MM.1S (cell line): ENCODE measurements around the gene ACSS1.

Experiments used
- EZH2 ChIP-seq: fragments of 300-600 bp; sonication (generic); optimal IDR thresholded peaks from 2 replicates; pipeline ENCODE3; 2017; ENCODE audit warnings: low read depth, mild to moderate bottlenecking, antibody characterized with exemption, low read length, mixed read lengths
- EZH2phosphoT487 ChIP-seq: fragments of 300-600 bp; sonication (generic); IDR thresholded peaks from 2 replicates; pipeline ENCODE4 v1.6.1; 2018; ENCODE audit warnings: antibody characterized with exemption, low read length
- TF ChIP-seq, protein P1 (sequence below): fragments of 300-600 bp; sonication (generic); IDR thresholded peaks from 2 replicates; pipeline ENCODE4 v1.5.1; 2016; ENCODE audit warnings: antibody characterized with exemption, low read length, mixed read lengths

DNA sequence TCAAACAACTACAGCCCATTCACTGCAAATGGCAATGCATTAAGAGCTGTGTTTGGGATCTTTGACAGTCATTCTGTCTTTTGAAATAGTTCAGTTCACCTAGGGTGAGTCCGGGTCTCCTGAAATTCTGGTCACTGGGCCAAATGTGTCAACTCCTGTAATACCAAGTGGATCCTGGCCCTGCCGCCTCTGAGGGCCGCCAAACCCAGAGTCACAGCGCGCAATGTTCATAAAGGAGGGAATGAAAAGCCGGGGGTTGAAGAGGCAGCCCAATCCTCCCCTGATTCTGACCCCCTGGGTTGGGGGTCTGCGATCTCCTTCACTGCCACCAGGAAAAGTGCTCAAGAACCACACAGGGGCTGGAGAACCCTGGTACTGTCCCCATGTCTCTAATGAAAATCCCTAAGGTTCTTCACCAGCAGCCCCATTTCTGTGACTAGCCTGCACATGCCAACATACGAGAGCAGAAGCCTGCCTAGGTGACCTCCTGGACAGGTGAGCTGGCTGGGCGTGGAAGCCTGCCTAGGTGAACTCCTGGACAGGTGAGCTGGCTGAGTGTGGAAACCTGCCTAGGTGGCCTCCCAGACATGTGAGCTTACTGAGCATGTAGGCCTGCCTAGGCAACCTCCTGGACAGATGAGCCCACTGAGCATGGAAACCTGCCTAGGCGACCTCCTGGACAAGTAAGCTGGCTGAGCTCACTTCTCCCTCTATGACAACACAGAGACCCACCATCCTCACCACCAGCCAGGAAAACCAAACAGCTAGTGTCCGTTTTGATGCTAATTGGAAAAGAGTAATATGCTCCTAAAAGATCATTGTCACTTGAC lies 49.3 kb downstream of the ACSS1 start:
- TF ChIP-seq, protein P1, sequence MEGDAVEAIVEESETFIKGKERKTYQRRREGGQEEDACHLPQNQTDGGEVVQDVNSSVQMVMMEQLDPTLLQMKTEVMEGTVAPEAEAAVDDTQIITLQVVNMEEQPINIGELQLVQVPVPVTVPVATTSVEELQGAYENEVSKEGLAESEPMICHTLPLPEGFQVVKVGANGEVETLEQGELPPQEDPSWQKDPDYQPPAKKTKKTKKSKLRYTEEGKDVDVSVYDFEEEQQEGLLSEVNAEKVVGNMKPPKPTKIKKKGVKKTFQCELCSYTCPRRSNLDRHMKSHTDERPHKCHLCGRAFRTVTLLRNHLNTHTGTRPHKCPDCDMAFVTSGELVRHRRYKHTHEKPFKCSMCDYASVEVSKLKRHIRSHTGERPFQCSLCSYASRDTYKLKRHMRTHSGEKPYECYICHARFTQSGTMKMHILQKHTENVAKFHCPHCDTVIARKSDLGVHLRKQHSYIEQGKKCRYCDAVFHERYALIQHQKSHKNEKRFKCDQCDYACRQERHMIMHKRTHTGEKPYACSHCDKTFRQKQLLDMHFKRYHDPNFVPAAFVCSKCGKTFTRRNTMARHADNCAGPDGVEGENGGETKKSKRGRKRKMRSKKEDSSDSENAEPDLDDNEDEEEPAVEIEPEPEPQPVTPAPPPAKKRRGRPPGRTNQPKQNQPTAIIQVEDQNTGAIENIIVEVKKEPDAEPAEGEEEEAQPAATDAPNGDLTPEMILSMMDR = no peak
- no peak for TF ChIP-seq EZH2phosphoT487
- TF ChIP-seq EZH2 = no peak
